ENCODE results near the gene CDC42EP5.
"Not testable (repeated sequence)": the region's sequence is repeated elsewhere in the genome, so short reads cannot be mapped to it uniquely, and the experiment has no call there.

Gene CDC42EP5

DNA sequence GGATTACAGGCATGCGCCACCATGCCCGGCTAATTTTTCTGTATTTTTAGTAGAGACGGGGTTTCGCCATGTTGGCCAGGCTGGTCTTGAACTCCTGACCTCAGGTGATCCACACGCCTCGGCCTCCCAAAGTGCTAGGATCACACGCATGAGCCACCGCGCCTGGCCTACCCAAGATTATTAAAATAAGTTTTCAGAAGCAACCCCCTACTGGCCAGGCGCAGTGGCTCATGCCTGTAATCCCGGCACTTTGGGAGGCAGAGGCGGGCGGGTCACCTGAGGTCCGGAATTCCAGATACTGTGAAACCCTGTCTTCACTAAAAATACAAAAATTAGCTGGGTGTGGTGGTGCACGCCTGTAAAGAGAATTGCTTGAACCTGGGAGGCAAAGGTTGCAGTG lies 26.7 kb downstream of the CDC42EP5 start:
- DNase-seq: not testable (repeated sequence)

DNA sequence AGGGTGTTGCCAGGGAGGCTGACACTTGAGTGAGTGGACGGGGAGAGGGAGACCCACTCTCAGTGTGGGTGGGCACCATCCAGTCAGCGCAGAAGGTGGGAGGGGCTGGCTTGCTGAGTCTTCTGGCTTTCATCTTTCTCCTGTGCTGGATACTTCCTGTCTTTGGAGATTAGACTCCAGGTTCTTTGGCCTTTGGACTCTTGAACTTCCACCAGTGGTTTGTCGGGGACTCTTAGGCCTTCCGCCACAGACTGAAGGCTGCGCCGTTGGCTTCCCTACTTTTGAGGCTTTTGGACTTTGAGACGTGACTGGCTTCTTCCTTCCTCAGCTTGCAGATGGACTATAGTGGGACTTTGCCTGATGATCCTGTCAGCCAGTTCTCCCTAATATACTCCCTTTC lies 28.4 kb downstream of the CDC42EP5 start:
- DNase-seq: no peak

DNA sequence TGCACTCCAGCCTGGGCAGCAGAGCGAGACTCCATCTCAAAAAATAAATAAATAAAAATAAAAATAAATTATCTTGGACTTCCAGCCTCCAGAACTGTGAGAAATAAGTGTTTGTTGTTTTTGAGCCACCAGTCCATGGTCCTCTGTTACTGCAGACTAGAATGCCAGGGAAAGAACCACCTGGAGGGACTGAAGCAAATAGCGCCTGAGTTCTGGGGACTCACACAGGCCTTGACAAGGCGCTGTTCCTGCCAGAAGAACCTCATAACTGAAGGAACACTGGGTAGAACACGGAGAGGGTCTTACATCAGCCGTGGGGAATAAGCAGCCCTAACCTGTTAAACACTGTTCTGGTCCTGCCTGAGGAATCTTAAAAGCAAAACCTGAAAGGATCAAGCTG lies 32.5 kb downstream of the CDC42EP5 start:
- no peak for DNase-seq

GRCh38 chr19:54439174-54439851 lies 33.8 kb downstream of the CDC42EP5 start:
- peak in 1 of 2 experiments; percentile 49 for DNase-seq

- no peak for DNase-seq
Measured at GRCh38 chr19:54436628-54437252, 36.4 kb downstream of the CDC42EP5 start.

GRCh38 chr19:54436031-54436523 lies 37.0 kb downstream of the CDC42EP5 start:
- no peak for DNase-seq

GRCh38 chr19:54435551-54436016 lies 37.5 kb downstream of the CDC42EP5 start:
- DNase-seq: no peak

DNA sequence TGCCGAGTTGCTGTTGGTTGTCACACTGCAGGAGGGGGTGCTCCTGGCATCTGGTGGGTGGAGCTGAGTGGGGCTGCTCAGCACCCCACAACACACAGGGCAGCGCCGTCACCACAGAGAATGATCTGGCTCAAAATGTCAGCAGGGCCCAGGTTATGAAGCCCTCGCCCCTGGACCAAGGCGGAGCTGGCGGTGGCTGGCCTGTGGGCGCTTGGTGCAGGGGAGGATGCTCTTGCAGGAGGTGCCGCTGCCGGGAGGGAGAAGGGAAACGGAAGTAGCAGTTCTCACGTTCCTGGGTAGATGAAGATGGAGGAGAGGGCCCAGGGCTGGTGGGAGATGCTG lies 38.3 kb downstream of the CDC42EP5 start:
- no peak for DNase-seq

DNA sequence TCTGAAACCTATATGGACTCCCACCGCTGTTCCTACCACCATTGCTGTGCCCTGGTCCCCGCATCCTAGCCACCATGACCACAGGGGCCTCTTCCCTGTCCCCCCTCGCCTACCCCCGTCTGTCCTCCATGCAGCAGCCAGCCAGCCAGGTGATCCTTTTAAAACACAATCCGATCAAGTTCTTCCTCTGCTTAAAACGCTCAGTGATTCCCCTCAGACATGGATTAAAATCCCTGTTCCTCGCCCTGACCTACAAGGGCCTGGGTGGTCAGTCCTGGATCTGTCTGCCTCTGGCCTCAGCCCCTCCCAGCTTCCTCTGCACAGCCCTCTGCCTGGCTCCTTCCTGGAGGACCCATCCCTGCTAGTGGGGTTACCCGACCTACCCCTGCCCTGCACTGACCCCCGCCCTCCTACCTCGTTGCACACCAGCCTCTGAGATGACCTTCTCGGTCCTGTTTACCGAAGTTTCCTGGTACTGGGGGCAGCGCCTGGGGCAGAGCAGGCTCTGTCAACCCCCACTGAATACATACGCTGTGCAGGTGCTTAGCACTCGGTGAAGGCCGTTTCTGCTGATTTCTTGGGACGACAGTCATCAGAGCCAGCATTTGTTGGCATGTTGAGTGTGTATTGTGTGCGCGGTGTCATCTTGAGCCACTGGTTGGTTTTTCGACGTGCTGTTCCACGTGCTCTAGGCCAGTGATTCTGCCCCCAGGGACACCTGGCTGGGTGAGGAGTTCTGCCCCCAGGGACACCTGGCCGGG lies 38.8 kb downstream of the CDC42EP5 start:
- no peak for DNase-seq

DNA sequence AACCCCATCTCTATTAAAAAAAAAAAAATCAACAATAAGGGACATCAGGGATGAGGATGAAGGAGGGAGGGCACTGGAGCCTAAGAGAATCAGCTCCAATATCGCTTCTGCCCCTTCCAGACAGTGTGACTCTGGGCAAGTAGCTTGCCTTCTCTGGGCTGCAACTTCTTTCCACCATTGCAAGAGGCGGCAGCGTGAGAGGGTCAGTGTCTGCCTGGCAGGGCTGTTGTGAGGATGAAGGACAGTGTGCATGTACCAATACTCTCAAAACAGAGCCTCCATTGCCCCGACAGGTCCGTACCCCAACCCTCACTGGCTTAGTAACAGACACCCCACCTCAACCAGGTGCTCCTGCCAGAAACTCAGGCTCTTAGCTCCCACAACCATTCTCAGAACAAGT lies 39.4 kb downstream of the CDC42EP5 start:
- no peak for DNase-seq

DNA sequence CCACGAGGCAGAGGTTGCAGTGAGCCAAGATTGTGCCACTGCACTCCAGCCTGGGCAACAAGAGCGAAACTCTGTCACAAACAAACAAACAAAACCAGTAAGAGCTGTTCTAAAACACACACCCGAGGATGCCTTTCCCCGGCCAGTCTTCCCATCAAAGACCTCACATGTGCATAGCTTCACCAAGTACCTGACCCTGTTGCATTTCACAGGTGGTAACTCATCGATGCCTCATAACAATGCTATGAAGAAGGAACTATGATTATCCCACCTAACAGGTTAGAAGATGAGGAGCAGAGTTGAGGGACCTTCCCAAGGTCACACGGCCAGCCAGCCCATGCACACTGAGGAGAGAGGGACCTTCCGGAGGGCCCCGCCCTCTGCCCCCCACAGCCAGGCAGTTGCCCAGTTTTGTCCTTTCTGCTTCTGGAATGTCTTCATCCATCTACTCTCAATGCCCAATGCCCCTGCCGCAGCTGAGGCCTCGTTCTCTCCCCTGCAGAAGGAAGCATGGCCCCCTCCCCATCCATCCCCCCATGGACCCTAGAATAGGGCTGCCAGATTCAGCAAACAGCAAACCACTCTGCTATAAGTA lies 40.9 kb downstream of the CDC42EP5 start:
- DNase-seq: no peak

GRCh38 chr19:54431255-54431838 lies 41.7 kb downstream of the CDC42EP5 start:
- DNase-seq: no peak

GRCh38 chr19:54430306-54431254 lies 42.5 kb downstream of the CDC42EP5 start:
- peak in 1 of 2 experiments; percentile 56 for DNase-seq

DNA sequence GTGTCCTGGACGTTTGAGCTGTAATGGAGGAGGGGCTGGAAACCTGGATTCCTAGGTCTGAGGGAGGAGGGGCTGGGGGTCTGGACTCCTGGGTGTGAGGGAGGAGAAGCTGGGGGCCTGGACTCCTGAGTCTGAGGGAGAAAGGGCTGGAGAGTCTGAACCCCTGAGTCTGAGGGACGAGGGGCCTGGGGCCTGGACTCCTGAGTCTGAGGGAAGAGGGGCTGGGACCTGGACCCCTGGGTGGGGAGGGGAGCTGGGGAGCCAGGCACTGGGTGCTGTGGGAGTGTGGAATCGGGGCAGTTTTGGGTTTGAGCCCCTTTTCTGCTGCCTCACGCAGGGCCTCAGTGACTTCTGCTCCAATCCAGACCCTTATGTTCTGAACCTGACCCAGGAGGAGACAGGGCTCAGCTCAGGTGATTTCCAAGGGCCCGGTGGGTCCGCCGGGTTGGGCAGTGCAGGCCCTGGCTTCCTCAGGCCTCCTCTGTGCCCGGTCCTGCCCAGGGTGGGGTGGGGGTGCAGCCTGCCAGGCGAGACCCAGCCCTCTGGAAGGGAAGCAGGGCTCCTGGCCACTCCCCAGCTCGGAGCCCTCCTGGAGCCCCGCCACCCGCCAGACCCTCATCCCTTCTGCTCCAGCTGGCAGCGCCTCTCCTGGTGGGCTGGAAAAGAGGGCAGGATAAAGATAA lies 43.4 kb downstream of the CDC42EP5 start:
- peak in 1 of 2 experiments; percentile 36 for DNase-seq

DNA sequence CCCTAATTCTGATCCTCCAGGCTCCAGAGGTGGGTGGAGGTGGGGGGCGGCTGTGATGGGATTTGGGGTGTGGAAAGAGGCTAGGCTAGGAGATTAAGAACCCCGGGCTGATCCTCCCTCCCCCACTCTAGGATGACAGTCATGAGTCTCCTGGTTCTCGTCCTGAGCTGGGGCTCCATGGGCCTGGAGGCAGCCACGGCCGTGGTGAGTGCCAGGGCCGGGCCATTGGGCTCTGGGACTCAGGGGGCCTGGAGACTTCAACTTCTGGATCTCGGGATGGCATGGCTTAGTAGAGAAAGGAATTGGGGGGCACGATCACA lies 44.0 kb downstream of the CDC42EP5 start:
- DNase-seq: no peak

GRCh38 chr19:54428323-54429175 lies 44.5 kb downstream of the CDC42EP5 start:
- no peak for DNase-seq

DNA sequence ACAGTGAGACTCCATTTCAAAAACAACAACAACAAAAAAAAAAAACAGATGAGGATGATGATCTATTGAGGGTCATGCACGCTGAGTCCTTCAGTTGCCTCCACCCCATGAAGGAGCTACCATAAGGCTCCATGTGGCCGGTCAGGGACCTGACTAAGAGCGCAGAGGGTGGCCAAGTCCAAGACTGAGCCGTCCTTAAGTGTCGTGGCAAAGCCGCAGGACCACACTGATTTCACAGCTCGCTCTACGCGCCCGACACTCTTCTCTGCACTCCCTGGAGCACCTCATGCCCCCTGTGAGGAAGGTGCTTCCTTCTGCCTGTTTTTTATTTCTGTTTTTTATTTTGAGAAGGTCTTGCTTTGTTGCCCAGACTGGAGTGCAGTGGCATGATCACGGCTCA lies 45.5 kb downstream of the CDC42EP5 start:
- DNase-seq: no peak

DNA sequence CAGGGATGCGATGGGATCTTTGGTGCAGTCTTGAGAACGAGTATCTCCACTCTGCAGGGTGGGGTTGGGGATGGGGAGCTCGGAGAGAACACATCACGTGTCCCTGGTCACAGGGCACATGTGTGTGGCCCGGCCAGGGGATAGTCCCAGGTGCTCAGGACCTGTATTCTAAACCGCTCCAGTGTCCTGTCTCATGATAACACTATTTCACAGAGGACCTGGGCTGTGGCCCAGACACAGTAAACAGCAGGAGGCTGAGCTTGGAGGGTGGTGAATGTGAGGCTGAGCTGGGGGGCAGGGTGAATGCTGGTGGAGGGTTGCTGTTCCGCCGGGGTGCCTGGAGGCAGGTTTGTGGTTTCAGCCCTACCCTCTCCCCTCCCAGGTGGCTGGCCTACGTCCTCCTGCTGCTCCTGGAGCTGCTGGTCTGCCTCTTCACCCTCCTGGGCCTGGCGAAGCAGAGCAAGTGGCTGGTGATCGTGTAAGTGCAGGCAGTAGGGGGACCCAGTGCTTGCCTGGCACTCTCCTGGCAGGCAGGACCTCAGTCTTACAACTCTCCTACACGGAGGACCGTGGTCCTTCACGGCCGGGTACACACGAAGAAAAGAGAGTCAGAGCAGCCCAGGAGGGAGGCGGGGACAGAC lies 46.7 kb downstream of the CDC42EP5 start:
- DNase-seq: no peak

DNA sequence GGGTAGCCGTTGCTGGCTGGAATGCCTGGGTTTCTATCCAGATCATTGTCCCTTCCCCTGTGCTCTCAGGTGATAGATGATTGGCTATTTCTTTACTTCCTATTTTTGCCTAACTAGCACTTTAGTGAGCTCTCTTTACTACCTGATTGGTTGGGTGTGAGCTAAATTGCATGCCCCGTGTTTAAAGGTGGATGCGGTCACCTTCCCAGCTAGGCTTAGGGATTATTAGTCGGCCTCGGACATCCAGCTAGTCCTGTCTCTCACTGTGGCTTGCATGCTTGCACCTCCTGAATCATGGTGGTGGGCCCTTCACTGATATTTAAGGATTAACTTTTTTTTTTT lies 47.7 kb downstream of the CDC42EP5 start:
- DNase-seq: no peak

All from NCI-H524 (cell line).